Measurements from ENCODE around the gene DCBLD1. TPM values are rescaled to one million over a fixed set of nuclear protein-coding genes. Genes with fewer than 3 reads are reported as not detected.

The DCBLD1 gene
- total and polyA plus RNA-seq, 2 of the 13 experiments (the other 11 are each of a cell fraction or from before 2014, with no cell fraction given): 23.2 to 41.5 TPM

DNA sequence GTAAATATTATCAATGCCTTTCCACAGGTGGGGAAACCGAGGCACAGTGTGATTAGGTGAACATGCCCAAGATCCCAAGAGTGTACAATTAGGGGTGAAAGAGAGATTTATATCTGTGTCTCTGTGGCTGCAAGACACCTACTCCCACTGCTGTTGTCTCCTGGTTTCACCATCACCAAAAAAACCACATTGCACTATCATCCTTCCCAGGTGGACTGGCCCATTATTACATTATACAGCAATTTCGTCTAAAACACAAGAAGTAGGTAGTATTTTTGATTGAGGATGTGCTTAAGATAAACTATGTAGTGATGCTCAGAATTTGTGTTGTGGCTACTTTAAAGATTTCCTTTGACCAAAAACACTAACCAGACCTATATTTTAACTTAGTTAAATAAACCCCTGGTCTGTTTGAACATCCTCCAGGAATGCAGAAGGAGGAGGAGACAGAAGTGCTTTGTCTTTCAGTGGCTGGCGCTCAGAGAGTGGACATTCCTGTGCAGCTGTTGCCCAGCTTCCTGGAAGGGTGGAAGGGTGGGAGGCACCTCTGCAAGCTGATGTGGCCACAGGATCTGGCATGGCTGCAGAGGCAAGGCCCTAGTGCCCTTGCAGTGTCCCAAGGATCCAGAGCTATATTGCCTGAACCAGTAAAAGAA, 23.8 kb downstream of the DCBLD1 start (continued):
- no peak for TF ChIP-seq NFAT5 (CRISPR knock-in tag; IDR thresholded peaks at IDR 0.05)
- TF ChIP-seq, protein P1, sequence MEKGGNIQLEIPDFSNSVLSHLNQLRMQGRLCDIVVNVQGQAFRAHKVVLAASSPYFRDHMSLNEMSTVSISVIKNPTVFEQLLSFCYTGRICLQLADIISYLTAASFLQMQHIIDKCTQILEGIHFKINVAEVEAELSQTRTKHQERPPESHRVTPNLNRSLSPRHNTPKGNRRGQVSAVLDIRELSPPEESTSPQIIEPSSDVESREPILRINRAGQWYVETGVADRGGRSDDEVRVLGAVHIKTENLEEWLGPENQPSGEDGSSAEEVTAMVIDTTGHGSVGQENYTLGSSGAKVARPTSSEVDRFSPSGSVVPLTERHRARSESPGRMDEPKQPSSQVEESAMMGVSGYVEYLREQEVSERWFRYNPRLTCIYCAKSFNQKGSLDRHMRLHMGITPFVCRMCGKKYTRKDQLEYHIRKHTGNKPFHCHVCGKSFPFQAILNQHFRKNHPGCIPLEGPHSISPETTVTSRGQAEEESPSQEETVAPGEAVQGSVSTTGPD (CRISPR knock-in tag; IDR thresholded peaks at IDR 0.05): peak; percentile 63
- peak; percentile 72; the same call in 1 of the 2 replicates for TF ChIP-seq ZBTB7B (CRISPR knock-in tag; IDR thresholded peaks at IDR 0.05)
- TF ChIP-seq, protein P2, sequence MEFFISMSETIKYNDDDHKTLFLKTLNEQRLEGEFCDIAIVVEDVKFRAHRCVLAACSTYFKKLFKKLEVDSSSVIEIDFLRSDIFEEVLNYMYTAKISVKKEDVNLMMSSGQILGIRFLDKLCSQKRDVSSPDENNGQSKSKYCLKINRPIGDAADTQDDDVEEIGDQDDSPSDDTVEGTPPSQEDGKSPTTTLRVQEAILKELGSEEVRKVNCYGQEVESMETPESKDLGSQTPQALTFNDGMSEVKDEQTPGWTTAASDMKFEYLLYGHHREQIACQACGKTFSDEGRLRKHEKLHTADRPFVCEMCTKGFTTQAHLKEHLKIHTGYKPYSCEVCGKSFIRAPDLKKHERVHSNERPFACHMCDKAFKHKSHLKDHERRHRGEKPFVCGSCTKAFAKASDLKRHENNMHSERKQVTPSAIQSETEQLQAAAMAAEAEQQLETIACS (CRISPR knock-in tag; IDR thresholded peaks at IDR 0.05): no peak
- TF ChIP-seq TCF7L2 (IDR thresholded peaks at IDR 0.05; ENCODE audit: low read depth, low read length): no peak
- no peak for TF ChIP-seq ZFAT (CRISPR knock-in tag; conservative IDR thresholded peaks at IDR 0.05)
- peak; percentile 44; the same call in 1 of the 2 replicates for TF ChIP-seq KAT8 (CRISPR knock-in tag; IDR thresholded peaks at IDR 0.05)
- TF ChIP-seq ZNF775 (CRISPR knock-in tag; IDR thresholded peaks at IDR 0.05; ENCODE audit: borderline replicate concordance): no peak
- TF ChIP-seq ZBTB42 (CRISPR knock-in tag; IDR thresholded peaks at IDR 0.05): peak; percentile 75; the same call in 1 of the 2 replicates
- TF ChIP-seq NFE2L1 (CRISPR knock-in tag; IDR thresholded peaks at IDR 0.05; ENCODE audit: borderline replicate concordance): no peak
- no peak for TF ChIP-seq MTF2 (CRISPR knock-in tag; IDR thresholded peaks at IDR 0.05; ENCODE audit: borderline replicate concordance)
- no peak for TF ChIP-seq SKIL (CRISPR knock-in tag; IDR thresholded peaks at IDR 0.05; ENCODE audit: borderline replicate concordance)
- TF ChIP-seq, protein P3, sequence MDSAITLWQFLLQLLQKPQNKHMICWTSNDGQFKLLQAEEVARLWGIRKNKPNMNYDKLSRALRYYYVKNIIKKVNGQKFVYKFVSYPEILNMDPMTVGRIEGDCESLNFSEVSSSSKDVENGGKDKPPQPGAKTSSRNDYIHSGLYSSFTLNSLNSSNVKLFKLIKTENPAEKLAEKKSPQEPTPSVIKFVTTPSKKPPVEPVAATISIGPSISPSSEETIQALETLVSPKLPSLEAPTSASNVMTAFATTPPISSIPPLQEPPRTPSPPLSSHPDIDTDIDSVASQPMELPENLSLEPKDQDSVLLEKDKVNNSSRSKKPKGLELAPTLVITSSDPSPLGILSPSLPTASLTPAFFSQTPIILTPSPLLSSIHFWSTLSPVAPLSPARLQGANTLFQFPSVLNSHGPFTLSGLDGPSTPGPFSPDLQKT (CRISPR knock-in tag; IDR thresholded peaks at IDR 0.05; ENCODE audit: borderline replicate concordance): no peak
- TF ChIP-seq ZNF547 (CRISPR knock-in tag; IDR thresholded peaks at IDR 0.05): no peak
- TF ChIP-seq ZNF567 (CRISPR knock-in tag; IDR thresholded peaks at IDR 0.05; ENCODE audit: borderline replicate concordance): no peak
- no peak for TF ChIP-seq MYC (CRISPR knock-in tag; IDR thresholded peaks at IDR 0.05; ENCODE audit: borderline replicate concordance)
- no peak for TF ChIP-seq PHF8 (CRISPR knock-in tag; IDR thresholded peaks at IDR 0.05)
- no peak for TF ChIP-seq YEATS2 (CRISPR knock-in tag; IDR thresholded peaks at IDR 0.05; ENCODE audit: borderline replicate concordance)
